GM12865 (cell line): ENCODE results near the gene RIMKLA.

Experiments
- DNase-seq: peaks from one replicate; pipeline ENCODE4 v3.0.0; 2010; ENCODE audit warnings: low read depth
- H3K4me3 ChIP-seq: 2 replicates; pipeline ENCODE4 v1.5.1; 2011; ENCODE audit warnings: mild to moderate bottlenecking, low read depth, low read length, control low read depth
- CTCF ChIP-seq: IDR thresholded peaks from 2 replicates; pipeline ENCODE4 v1.5.1; 2011; ENCODE audit warnings: low read length, control low read depth, low read depth, inconsistent platforms; ENCODE audit not compliant: insufficient read depth; ENCODE audit errors: missing control alignments

RIMKLA gene

DNA sequence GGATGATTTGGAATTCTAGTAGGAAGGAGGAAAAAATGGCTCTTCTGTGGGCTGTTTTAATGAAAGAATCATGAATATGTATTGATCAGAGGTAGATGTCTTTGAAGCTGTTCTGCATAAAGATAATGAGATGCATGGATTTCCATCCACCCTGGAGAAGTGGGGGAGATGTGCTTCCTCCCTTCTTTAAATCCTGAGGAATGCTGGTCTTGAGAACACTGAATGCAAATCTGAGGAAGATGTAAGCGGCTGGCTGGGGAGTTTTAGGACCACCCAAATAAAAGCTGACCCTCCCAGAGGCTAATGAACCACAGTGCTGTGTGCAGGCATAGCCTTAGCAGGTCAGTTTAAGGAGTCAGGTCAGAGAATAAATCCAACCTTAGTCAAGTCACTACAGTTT is 37.9 kb downstream of the RIMKLA start:
- no peak for DNase-seq
- no peak for TF ChIP-seq CTCF
- no peak overlapping the region for H3K4me3 ChIP-seq

DNA sequence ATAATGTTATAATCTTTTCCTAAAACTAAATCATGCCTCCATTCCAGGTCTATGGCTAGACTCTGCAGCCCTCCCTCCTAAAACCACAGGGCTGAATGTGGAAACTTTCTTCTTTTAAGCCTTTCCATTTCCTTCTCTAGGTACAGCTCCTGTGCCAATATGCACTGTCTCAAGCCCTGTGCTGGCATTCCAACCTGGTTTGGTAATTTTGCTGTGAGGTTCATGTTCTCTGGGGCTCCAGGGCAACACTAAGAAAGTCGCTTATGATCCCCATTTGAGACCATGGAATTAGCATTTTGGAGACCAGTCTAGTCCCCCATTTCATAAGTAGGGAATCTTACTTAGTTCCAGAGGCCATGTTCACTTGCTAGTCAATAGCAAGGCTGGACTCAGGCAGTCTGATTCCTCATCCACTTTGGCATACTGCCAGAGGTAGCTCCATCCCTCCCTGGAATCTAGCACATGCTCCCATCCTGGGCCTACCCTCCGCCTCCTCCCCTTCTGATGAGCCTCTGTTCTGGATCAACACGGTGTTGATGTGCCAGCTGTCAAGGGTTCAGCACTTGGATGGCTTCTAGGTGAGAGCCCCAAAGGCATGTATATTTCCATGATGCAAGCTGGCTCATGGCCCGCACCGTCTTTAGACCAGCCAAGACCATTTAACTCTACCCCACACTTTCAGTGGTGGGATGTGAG is 38.7 kb downstream of the RIMKLA start:
- no peak for DNase-seq
- no peak overlapping the region for H3K4me3 ChIP-seq
- TF ChIP-seq CTCF: no peak

DNA sequence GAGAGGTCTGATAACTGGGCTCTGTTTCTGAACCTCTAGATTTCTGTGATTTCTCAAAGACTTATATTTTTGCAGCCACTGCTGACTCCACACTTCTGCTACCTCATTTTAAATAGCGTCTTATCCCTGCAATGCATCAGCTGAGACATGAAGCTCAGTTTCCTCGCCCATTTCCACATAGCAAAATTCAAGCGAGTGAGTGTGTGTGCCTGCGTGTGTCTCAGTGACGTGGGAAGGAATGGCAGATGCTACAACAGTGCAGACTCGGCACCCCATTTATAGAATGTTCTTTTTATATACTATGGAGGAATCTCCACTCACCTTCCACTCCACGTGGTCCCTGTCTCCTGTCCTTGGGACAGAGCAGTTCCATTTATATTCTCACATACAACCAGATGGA is 39.5 kb downstream of the RIMKLA start:
- no peak for TF ChIP-seq CTCF
- no peak overlapping the region for H3K4me3 ChIP-seq
- DNase-seq: no peak

GRCh38 chr1:42420911-42421585 is 40.5 kb downstream of the RIMKLA start:
- TF ChIP-seq CTCF: no peak
- DNase-seq: no peak
- H3K4me3 ChIP-seq: no peak overlapping the region

DNA sequence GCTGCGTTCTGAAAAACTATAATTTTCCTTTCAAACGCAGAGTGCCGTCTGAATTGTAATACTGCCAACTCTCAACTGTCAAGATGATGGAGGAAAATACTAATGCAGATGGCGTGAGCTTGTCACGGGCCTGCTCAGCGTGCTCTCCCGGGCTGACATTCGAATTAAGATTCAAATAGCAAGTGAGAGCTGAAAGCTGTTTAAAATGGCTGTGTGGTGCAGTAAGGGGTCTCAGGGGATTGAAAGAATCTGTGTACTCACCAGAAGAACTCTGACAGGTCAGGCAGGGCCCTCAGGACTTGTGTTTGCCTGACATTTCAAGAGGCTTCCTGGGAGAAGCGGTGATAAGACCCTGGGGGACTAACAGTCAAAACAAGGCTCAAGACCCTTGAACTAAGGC is 42.1 kb downstream of the RIMKLA start:
- no peak for DNase-seq
- H3K4me3 ChIP-seq: no peak overlapping the region
- no peak for TF ChIP-seq CTCF

DNA sequence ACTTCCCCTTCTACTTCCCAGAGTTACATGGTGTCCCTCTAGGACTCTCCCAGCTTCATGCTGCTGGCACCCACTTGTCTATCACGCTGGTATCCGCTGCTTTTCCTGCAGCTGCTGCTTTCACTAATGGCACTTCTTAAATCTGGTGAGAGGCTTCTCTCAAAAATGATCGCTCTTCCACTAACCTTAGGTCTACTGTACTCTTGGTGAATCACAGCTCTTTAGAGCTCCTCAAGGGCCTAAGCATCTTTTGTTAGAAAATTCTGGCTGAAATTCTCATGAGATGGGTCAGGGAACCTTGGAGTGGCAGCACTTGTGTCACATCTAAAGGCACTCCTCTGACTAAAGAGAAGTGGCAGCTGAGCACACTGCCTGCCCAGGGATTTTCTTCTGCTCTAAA is 43.1 kb downstream of the RIMKLA start:
- no peak for DNase-seq
- TF ChIP-seq CTCF: no peak

DNA sequence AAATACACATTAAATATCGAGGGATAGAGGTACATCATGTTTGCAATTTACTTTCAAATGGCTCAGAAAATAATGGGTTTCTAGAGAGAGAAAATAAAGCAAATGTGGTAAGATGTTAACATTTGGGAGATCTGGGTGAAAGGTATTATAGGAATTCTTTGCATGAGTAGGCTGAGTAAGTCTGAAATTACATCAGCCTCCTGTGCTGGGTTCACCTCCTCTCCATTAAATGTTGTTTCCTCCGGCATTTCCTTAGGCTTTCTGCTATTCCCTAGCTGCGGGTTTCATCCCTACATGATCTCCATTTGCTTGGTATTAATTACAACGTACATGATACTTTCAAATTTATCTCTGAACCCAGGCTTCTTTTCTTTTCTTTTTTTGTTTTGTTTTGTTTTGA is 43.6 kb downstream of the RIMKLA start:
- no peak for DNase-seq
- no peak overlapping the region for H3K4me3 ChIP-seq
- no peak for TF ChIP-seq CTCF

More for the DNA sequence above, 43.1 kb downstream of the RIMKLA start:
- H3K4me3 ChIP-seq: no peak overlapping the region
